Subcutaneous adipose tissue (tissue), 4 donors: ENCODE data around the gene ATP6V0D1. TPM values are rescaled to one million over a fixed set of nuclear protein-coding genes. Genes with fewer than 3 reads are reported as not detected.

Source experiments
- CTCF ChIP-seq: fragments of 450-650 bp; IDR thresholded peaks from one replicate; pipeline ENCODE4 v1.5.1; 2016; ENCODE audit warnings: low read depth, mild to moderate bottlenecking, control low read depth, antibody characterized with exemption, moderate library complexity
- total RNA-seq, 4 donors: library from RNA; depleted of rRNA; stranded (reverse); fragments of >200 nt; gene quantifications; one replicate each; pipeline ENCODE4 v1.1.0, GENCODE V29; 2016

The ATP6V0D1 gene
- total RNA-seq, 4 donors from 2014 or later, result 66.4 to 169 (median 82.9) TPM

GRCh38 chr16:67442581-67443255, 38.2 kb downstream of the ATP6V0D1 start:
- no peak for TF ChIP-seq CTCF

- no peak for TF ChIP-seq CTCF
Measured at GRCh38 chr16:67441907-67442306, 39.0 kb downstream of the ATP6V0D1 start.

- no peak for TF ChIP-seq CTCF
Measured at GRCh38 chr16:67441271-67441753, 39.6 kb downstream of the ATP6V0D1 start.

GRCh38 chr16:67438824-67439393, 42.0 kb downstream of the ATP6V0D1 start:
- no peak for TF ChIP-seq CTCF

- TF ChIP-seq CTCF, result no peak
Measured at GRCh38 chr16:67438098-67438791, 42.7 kb downstream of the ATP6V0D1 start.

- TF ChIP-seq CTCF, result no peak
Measured at GRCh38 chr16:67437513-67437912, 43.4 kb downstream of the ATP6V0D1 start.

GRCh38 chr16:67436640-67437193, 44.2 kb downstream of the ATP6V0D1 start:
- no peak for TF ChIP-seq CTCF
